Kasumi-1 (cell line): Measurements from ENCODE around the gene OOSP3.
"Not testable (repeated sequence)": the region's sequence is repeated elsewhere in the genome, so short reads cannot be mapped to it uniquely, and the experiment has no call there.

Experiments
- DNase-seq, 2 experiments: peaks; one replicate each; lab custom pipeline; 2025; lab: John Stamatoyannopoulos, UW

OOSP3 gene

DNA sequence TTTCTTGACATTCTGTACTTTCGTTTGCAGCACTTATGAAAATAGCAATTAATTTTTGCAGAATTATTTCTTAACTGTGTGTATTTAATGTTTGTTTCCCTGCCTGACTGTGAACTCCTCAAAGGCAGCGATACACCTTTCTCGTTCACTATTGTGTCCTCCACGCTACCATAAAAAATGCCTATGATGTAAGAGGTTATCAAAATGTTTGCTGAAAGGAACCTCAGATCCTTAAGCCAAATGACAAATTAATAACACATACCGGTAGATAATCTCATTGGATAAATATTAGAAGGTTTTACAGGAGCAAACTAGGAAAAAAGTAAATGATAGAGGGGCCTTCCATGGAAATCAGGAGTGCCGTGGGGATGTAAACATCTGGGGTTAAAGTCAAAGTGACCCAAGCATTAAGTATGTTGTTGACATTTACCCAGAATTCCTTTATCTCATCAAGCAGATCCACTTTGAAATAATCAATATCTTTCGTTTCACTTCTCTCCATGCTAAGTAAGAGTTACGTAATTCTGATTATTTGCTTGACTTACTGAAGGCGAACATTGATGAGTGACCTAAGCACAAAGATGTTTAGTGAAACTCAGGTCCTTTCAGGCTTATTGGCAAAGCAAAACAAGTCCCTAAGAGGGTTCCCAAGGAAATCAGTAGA is 2.6 kb upstream of the OOSP3 start:
- DNase-seq, result no peak

GRCh38 chr11:59877325-59877724 is 1.3 kb upstream of the OOSP3 start:
- no peak for DNase-seq

DNA sequence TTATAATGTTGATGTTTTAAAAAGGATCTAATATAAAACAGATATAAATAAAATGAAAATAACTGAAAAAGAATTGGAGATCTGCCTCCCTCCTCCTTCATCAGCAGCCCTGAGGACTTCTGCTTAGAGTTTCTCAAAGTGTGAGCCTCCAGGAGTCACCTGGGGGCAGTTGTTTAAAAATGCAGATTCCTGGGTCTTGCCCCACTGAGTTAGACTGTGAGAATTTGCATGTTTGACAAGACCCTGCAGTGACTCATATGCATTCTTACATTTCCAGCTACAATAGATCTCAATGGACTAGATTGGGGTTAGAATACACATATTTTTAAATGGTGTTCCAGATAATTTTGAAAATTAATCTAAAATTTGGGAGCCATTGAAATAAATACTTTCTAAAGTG is 798 bp upstream of the OOSP3 start:
- no peak for DNase-seq

- DNase-seq, result no peak
These were observed 985 bp downstream of the OOSP3 start for GRCh38 chr11:59879567-59879966.

- DNase-seq, result no peak
These were observed 5.0 kb downstream of the OOSP3 start for GRCh38 chr11:59883597-59883996.

GRCh38 chr11:59887156-59887555 is 8.6 kb downstream of the OOSP3 start:
- not testable (repeated sequence) for DNase-seq

- DNase-seq, result no peak
These were observed 13.2 kb downstream of the OOSP3 start for GRCh38 chr11:59891781-59892181.

DNA sequence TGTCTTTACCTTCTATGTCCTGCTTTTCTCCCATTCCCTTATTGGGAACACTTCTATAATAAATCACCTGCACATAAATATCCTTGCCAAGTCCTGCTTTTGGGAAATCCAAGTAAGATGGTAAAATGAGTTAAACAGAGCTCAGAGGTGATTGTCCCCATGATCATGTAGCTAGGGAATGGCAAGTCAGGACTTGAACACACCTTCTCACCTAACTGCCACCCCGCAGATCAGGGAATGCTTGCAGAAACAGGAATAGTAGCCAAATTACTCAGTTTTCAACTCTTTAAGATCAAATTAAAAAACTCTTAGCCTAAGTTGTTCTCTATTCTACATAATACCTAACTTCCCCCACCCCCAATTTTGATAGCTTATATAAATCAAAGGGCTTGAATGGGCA is 16.0 kb downstream of the OOSP3 start:
- no peak for DNase-seq

DNA sequence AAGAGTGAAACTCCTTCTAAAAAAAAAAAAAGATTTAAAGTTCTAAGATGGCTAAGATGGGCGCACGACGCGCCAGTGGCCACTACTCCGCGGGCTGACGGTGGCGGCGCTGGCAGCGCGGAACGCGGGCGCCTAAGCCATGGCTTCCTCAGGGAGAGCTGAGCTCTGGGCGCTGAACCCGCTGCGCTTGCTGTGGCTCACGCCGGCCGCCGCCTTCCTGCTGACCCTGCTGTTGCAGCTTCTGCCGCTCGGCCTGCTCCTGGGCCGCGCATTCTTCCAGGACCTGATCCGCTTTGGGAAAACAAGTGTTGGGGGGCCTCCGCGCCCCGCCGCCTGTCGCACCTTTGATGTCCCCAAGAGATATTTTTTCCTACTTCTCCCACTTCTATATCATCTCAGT is 19.5 kb downstream of the OOSP3 start:
- DNase-seq, result no peak

DNA sequence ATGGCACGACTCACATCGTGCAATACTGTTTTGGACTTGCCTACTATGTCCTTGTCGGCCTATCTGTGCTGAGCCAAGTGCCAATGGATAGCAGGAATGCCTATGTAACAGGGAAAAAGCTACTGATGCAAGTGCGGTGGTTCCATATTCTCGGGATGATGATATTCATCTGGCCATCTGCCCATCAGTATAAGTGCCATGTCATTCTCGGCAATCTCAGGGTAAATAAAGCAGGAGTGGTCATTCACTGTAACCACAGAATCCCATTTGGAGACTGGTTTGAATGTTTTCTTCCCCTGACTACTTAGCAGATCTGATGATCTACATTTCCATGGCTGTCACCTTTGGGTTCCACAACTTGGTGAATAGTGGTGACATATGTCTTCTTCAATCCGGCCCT is 20.1 kb downstream of the OOSP3 start:
- DNase-seq, result no peak

GRCh38 chr11:59899532-59899931 is 20.9 kb downstream of the OOSP3 start:
- DNase-seq, result peak in 1 of 2 experiments; percentile 6

DNA sequence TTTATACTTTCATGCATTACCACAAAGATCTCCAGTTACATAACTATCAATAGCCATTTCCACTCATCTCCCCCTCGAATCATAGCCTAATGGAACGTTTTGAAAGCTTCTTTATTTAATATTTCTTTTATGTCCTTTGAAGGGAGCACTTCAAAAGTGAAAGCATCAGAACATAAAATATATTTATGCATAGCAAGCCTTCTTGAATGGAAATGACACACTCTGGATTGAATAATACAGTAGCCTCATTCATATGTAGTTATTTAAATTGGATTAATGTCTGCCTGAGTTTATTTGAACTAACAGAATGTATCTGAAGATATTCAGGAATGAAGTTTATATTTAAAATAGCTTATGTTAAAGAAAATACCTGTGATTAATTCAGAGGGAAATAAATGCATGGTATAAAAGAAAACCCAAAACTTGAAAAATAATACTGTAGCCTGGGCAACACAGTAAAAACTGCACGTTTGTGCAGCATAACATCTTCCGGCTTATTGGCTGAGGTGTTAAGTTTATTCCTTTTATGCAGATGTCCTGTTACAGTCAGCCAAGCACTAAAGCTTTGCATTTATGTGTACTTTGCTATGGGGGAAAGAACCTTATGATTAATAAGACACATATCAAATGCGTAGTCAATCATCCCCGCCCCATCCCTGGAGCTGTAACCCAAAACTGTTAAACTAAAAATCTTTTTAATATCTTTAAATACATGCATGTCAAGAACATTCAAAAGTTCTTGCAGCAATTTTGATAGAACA is 22.0 kb downstream of the OOSP3 start:
- DNase-seq, result no peak

GRCh38 chr11:59901306-59901705 is 22.7 kb downstream of the OOSP3 start:
- DNase-seq, result peak; percentile 48 to 53

GRCh38 chr11:59903569-59903968 is 25.0 kb downstream of the OOSP3 start:
- DNase-seq, result not testable (repeated sequence)

- DNase-seq, result no peak
These were observed 39.9 kb downstream of the OOSP3 start for GRCh38 chr11:59918480-59918879.

DNA sequence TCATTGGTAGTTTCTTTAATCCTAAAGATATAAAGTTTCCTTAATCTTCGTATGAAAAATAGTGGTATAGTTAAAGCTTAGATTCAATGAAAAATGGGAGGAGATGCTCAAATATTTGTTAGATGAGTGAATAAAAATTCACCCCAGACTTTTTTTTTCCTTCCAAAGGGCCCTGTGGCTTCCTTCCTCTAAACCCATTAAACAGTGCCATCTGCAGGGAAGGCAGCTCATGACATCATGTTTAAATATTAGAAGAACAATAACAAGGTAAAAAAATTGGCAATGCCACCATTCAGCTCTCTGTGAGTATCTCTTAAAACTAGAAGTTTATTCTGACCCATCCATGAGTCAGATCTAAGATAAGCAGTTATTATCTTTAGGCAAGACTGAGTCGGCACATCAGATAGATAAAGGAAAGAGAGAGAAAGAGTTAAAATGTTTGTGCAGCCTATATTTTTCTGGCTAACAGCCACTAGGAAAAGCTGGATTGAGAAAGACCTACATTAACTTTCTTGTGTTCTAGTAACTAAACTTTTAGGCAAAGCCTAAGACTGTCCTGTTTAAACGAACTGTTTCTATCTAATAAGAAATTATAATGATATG is 40.5 kb downstream of the OOSP3 start:
- peak; percentile 43 to 65 for DNase-seq

- DNase-seq, result no peak
These were observed 45.2 kb downstream of the OOSP3 start for GRCh38 chr11:59923813-59924212.

DNA sequence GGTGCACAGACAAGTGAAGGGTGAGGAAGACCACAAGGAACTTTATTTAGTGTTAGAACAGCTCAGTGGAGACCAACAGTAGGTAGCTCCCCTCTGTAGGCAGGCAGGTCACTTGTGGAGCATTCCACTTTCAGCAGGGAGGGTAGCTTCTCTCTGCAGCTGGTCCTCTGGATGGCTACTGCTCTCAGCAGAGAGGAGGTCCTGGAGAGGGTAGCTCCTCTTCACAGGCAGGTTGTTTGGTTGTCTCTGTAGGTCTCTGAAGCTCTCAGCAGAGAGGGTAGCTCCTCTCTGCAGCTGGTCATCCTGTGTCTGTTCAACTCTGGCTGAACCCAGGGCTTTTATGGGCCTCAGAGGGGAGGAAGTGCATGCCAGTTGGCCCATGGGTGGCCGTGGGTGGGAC is 53.1 kb downstream of the OOSP3 start:
- DNase-seq, result no peak

GRCh38 chr11:59938132-59938531 is 59.5 kb downstream of the OOSP3 start, which contains the start of gene OOSP1:
TSS of gene OOSP1 (plus strand) at chr11:59938432. CDS start at chr11:59938455, 23 bp downstream.
- no peak for DNase-seq

DNA sequence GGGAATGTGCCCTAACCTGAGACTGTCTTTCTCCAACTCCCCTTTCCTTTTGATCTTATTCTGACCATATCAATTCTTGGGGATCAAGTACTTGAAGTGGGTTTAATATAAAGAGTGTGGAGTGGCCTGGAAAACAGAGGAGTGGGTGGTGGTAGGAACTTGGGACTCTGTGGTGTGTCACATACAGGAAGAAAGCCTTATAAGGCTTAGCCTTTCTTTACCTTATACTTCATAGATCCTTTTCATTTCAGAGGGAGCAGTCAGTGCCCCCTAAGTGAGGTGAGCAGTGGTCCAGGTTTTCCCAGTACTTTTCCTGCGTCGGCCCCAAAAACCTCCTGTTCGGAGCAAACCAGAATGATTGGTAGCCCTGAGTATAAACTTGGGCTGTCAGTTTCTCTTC is 60.1 kb downstream of the OOSP3 start:
- DNase-seq, result no peak

GRCh38 chr11:59939482-59939881 is 60.9 kb downstream of the OOSP3 start:
- DNase-seq, result no peak

DNA sequence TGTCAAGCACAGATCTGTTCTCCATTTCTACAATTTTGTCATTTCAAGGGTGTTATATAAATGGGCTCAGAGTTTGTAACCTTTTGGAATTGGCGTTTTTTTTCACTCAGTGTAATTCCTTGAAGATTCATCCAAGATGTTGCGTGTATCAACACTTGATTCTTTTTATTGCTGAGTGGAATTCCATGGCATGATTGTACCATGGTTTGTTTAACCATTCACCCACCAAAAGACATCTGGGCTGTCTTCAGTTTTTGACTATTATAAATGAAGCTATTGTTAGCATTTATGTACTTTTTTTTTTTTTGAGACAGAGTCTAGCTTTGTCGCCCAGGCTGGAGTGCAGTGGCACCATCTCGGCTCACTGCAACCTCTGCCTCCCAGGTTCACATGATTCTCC is 62.5 kb downstream of the OOSP3 start:
- no peak for DNase-seq
